ENCODE data around the gene CLIC1. TPM values are rescaled to one million over a fixed set of nuclear protein-coding genes. Genes with fewer than 3 reads are reported as not detected.

The CLIC1 gene
- total RNA-seq, 2 experiments from 2014 or later, result 314 to 413 TPM

DNA sequence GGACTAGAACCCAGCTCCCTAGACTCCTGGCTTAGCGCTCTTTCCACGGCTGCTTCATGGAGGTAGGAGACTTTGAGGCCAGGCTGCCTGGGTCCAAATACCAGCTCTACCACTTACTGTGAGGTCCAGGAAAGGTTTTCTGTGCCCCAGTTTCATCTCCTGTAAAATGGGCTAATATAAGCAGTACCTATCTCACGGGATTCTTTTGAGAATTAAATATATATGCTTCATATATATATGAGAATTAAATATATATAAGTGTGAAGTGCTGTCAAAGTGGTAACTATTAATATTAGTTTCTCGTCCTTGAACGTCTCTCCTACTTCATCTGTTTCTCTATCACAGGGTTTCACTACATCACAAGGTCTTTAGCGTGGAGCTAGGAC, 45.3 kb downstream of the CLIC1 start:
- Histone ChIP-seq H3K4me2 (ENCODE audit: low read length) (no peak overlapping the region), H3K36me3 (ENCODE audit: insufficient read depth, low read length) (peaks cover 81% of the 10 kb centered on the region), H3K9me3 (ENCODE audit: low read length) (no peaks in the 10 kb centered on the region), H4K20me1 (ENCODE audit: insufficient read depth, low read length) (no peaks in the 10 kb centered on the region), H3K9me2 (ENCODE audit: insufficient read depth, low read length) (no peaks in the 10 kb centered on the region), H3K4me1 (ENCODE audit: insufficient read depth, low read length, poor library complexity, severe bottlenecking) (peaks cover 12% of the 10 kb centered on the region), H3K79me2 (ENCODE audit: insufficient read depth, low read depth, low read length) (no peaks in the 10 kb centered on the region), H3K4me3 (ENCODE audit: low read depth, low read length, poor library complexity, severe bottlenecking) (no peak overlapping the region), H3K27ac (ENCODE audit: low read depth, low read length, poor library complexity, severe bottlenecking) (no peak overlapping the region), H2AFZ (ENCODE audit: low read length) (no peak overlapping the region)
- TF ChIP-seq, protein P1, sequence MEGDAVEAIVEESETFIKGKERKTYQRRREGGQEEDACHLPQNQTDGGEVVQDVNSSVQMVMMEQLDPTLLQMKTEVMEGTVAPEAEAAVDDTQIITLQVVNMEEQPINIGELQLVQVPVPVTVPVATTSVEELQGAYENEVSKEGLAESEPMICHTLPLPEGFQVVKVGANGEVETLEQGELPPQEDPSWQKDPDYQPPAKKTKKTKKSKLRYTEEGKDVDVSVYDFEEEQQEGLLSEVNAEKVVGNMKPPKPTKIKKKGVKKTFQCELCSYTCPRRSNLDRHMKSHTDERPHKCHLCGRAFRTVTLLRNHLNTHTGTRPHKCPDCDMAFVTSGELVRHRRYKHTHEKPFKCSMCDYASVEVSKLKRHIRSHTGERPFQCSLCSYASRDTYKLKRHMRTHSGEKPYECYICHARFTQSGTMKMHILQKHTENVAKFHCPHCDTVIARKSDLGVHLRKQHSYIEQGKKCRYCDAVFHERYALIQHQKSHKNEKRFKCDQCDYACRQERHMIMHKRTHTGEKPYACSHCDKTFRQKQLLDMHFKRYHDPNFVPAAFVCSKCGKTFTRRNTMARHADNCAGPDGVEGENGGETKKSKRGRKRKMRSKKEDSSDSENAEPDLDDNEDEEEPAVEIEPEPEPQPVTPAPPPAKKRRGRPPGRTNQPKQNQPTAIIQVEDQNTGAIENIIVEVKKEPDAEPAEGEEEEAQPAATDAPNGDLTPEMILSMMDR (conservative IDR thresholded peaks at IDR 0.05; ENCODE audit: low read length), result no peak
- TF ChIP-seq EZH2phosphoT487 (IDR thresholded peaks at IDR 0.05; ENCODE audit: borderline replicate concordance, low read depth, low read length), result no peak
- POLR2A ChIA-PET, result interaction anchor here (0.9 kb wide), 2 partner anchors 23 kb away, joined by 3 read pairs; no protein-coding TSS in a partner anchor
- no TSS peak for BruUV-seq (replicated peaks)
- intact Hi-C loops (cut with micrococcal nuclease; ENCODE audit: unreplicated experiment), result no loop called here
- DNase-seq (ENCODE audit: low spot score), result no peak
- CTCF ChIA-PET (ENCODE audit: unreplicated experiment), result interaction anchor here (0.6 kb wide), 1 partner anchor 50 kb away, joined by 3 read pairs; no protein-coding TSS in a partner anchor

- ChIA-PET CTCF (ENCODE audit: unreplicated experiment) (interaction anchor here (0.5 to 0.6 kb wide), 3 partner anchors 20 to 51 kb away, joined by 3 read pairs; no protein-coding TSS in a partner anchor), POLR2A (interaction anchor here (0.9 to 1.4 kb wide), 3 partner anchors 23 to 50 kb away, joined by 3 to 4 read pairs (median 3); no protein-coding TSS in a partner anchor)
- H3K27ac ChIP-seq (ENCODE audit: low read depth, low read length, poor library complexity, severe bottlenecking), result no peak overlapping the region
- H3K9me3 ChIP-seq (ENCODE audit: low read length), result no peaks in the 10 kb centered on the region
- peaks cover 12% of the 10 kb centered on the region for H3K4me1 ChIP-seq (ENCODE audit: insufficient read depth, low read length, poor library complexity, severe bottlenecking)
- no peak overlapping the region for H3K4me3 ChIP-seq (ENCODE audit: low read depth, low read length, poor library complexity, severe bottlenecking)
- BruUV-seq (replicated peaks), result no TSS peak
- no peaks in the 10 kb centered on the region for H4K20me1 ChIP-seq (ENCODE audit: insufficient read depth, low read length)
- no peak for DNase-seq (ENCODE audit: low spot score)
- no peaks in the 10 kb centered on the region for H3K79me2 ChIP-seq (ENCODE audit: insufficient read depth, low read depth, low read length)
- no peak overlapping the region for H2AFZ ChIP-seq (ENCODE audit: low read length)
- H3K9me2 ChIP-seq (ENCODE audit: insufficient read depth, low read length), result no peaks in the 10 kb centered on the region
- TF ChIP-seq, protein P1 (conservative IDR thresholded peaks at IDR 0.05; ENCODE audit: low read length), result no peak
- no peak for TF ChIP-seq EZH2phosphoT487 (IDR thresholded peaks at IDR 0.05; ENCODE audit: borderline replicate concordance, low read depth, low read length)
- intact Hi-C loops (cut with micrococcal nuclease; ENCODE audit: unreplicated experiment), result no loop called here
- peaks cover 80% of the 10 kb centered on the region for H3K36me3 ChIP-seq (ENCODE audit: insufficient read depth, low read length)
- H3K4me2 ChIP-seq (ENCODE audit: low read length), result no peak overlapping the region
Observed at GRCh38 chr6:31690231-31691077, 45.9 kb downstream of the CLIC1 start.

Data from OCI-LY7 (cell line).